Astrocyte (in vitro differentiated cells and primary cell): ENCODE results near the gene PRPSAP1. TPM values are rescaled to one million over a fixed set of nuclear protein-coding genes. Genes with fewer than 3 reads are reported as not detected.
A peak's percentile ranks its signal among the peaks of the same experiment; 100 is the strongest.

Experiments used
- DNase-seq: peaks from one replicate; pipeline ENCODE4 v3.0.0-alpha.2; 2010; ENCODE audit warnings: low read depth
- FAIRE-seq: peaks from 2 replicates; lab custom pipeline; 2011; peaks lifted over from hg19 to GRCh38; lab: Jason Lieb, UNC
- H2AFZ ChIP-seq: 2 replicates; pipeline ENCODE4 v1.6.0; 2012; ENCODE audit warnings: low read depth, low read length, inconsistent platforms
- H3K27ac ChIP-seq: 2 replicates; pipeline ENCODE4 v1.5.1; 2011; ENCODE audit warnings: low read depth, low read length, inconsistent platforms
- H3K27me3 ChIP-seq: 2 replicates; pipeline ENCODE4 v1.6.0; 2011; ENCODE audit warnings: low read length, inconsistent platforms; ENCODE audit not compliant: insufficient read depth
- H3K36me3 ChIP-seq: 2 replicates; pipeline ENCODE4 v1.5.1; 2011; ENCODE audit warnings: low read length, inconsistent platforms; ENCODE audit not compliant: insufficient read depth
- H3K4me1 ChIP-seq: 2 replicates; pipeline ENCODE4 v1.5.1; 2011; ENCODE audit warnings: low read length, inconsistent platforms; ENCODE audit not compliant: insufficient read depth
- H3K4me2 ChIP-seq: 2 replicates; pipeline ENCODE4 v1.6.0; 2012; ENCODE audit warnings: low read length, inconsistent platforms
- H3K4me3 ChIP-seq: 2 replicates; pipeline ENCODE4 v1.5.1; 2011; ENCODE audit warnings: low read depth, mild to moderate bottlenecking, low read length, inconsistent platforms; ENCODE audit not compliant: insufficient read depth
- H3K79me2 ChIP-seq: 2 replicates; pipeline ENCODE4 v1.6.0; 2012; ENCODE audit warnings: mild to moderate bottlenecking, low read length, inconsistent platforms; ENCODE audit not compliant: insufficient read depth
- H3K9ac ChIP-seq: 2 replicates; pipeline ENCODE4 v1.6.0; 2012; ENCODE audit warnings: mild to moderate bottlenecking, low read length, inconsistent platforms
- H3K9me3 ChIP-seq: 2 replicates; pipeline ENCODE4 v1.5.1; 2012; ENCODE audit warnings: low read depth, mild to moderate bottlenecking, low read length, inconsistent platforms; ENCODE audit not compliant: insufficient read depth
- H4K20me1 ChIP-seq: 2 replicates; pipeline ENCODE4 v1.6.0; 2012; ENCODE audit warnings: low read length, inconsistent platforms; ENCODE audit not compliant: insufficient read depth
- H3K27ac Mint-ChIP-seq: one replicate; pipeline ENCODE4 v1.8.0; 2021; ENCODE audit warnings: mild to moderate bottlenecking, mixed read lengths; ENCODE audit not compliant: unreplicated experiment
- H3K27me3 Mint-ChIP-seq: one replicate; pipeline ENCODE4 v1.8.0; 2021; ENCODE audit warnings: low read depth, mixed read lengths; ENCODE audit not compliant: unreplicated experiment
- H3K36me3 Mint-ChIP-seq: one replicate; pipeline ENCODE4 v1.8.0; 2021; ENCODE audit warnings: low read depth, mixed read lengths; ENCODE audit not compliant: unreplicated experiment
- H3K4me1 Mint-ChIP-seq: one replicate; pipeline ENCODE4 v1.8.0; 2021; ENCODE audit warnings: low read depth, mixed read lengths; ENCODE audit not compliant: unreplicated experiment
- H3K4me3 Mint-ChIP-seq: one replicate; pipeline ENCODE4 v1.8.0; 2021; ENCODE audit warnings: mild to moderate bottlenecking, moderate library complexity, mixed read lengths; ENCODE audit not compliant: unreplicated experiment
- H3K9me3 Mint-ChIP-seq: one replicate; pipeline ENCODE4 v1.8.0; 2021; ENCODE audit warnings: mild to moderate bottlenecking, mixed read lengths; ENCODE audit not compliant: unreplicated experiment
- CTCF ChIP-seq: IDR thresholded peaks from 2 replicates; pipeline ENCODE4 v1.5.1; 2011; ENCODE audit warnings: low read depth, mild to moderate bottlenecking, inconsistent platforms, low read length, moderate library complexity; ENCODE audit not compliant: insufficient read depth
- EZH2 ChIP-seq: IDR thresholded peaks from 2 replicates; pipeline ENCODE4 v1.6.1; 2012; ENCODE audit warnings: mild to moderate bottlenecking, low read length, inconsistent platforms; ENCODE audit not compliant: insufficient read depth
- total RNA-seq: library from RNA; stranded (reverse); gene quantifications from 2 replicates; pipeline ENCODE4 v1.2.1, GENCODE V29; 2021

PRPSAP1 gene
- total RNA-seq, 1 donor from 2014 or later: 36.2 TPM

- H3K27ac Mint-ChIP-seq: peak overlapping the region; percentile 49
- H3K4me3 Mint-ChIP-seq: no peak overlapping the region
- peak overlapping the region; percentile 0 for H3K4me2 ChIP-seq
- no peaks in the 10 kb centered on the region for H3K9me3 ChIP-seq
- H3K4me3 ChIP-seq: no peak overlapping the region
- peak; percentile 14 for DNase-seq
- no peaks in the 10 kb centered on the region for H3K9me3 Mint-ChIP-seq
- peaks cover 2% of the 10 kb centered on the region for H4K20me1 ChIP-seq
- TF ChIP-seq EZH2: no peak
- no peak for TF ChIP-seq CTCF
- peaks cover 22% of the 10 kb centered on the region for H3K79me2 ChIP-seq
- H3K4me1 ChIP-seq: peaks cover 28% of the 10 kb centered on the region
- peaks cover 27% of the 10 kb centered on the region for H3K4me1 Mint-ChIP-seq
- FAIRE-seq: no peak
- no peak overlapping the region for H3K9ac ChIP-seq
- H3K27me3 Mint-ChIP-seq: no peaks in the 10 kb centered on the region
- no peaks in the 10 kb centered on the region for H3K27me3 ChIP-seq
- no peaks in the 10 kb centered on the region for H3K36me3 ChIP-seq
- peak overlapping the region; percentile 61 for H2AFZ ChIP-seq
- H3K27ac ChIP-seq: no peak overlapping the region
- H3K36me3 Mint-ChIP-seq: no peaks in the 10 kb centered on the region
These were observed 90.9 kb downstream of the PRPSAP1 start for GRCh38 chr17:76262732-76263344.

- Mint-ChIP-seq H3K27ac (peak overlapping the region; percentile 53), H3K4me1 (peaks cover 22% of the 10 kb centered on the region), H3K4me3 (no peak overlapping the region), H3K27me3 (no peaks in the 10 kb centered on the region), H3K36me3 (no peaks in the 10 kb centered on the region), H3K9me3 (no peaks in the 10 kb centered on the region)
- H3K4me2 ChIP-seq: peak overlapping the region; percentile 64
- peak overlapping the region; percentile 34 for H3K27ac ChIP-seq
- H3K4me3 ChIP-seq: no peak overlapping the region
- DNase-seq (peak; percentile 43), FAIRE-seq (no peak)
- TF ChIP-seq CTCF: no peak
- TF ChIP-seq EZH2: no peak
- no peaks in the 10 kb centered on the region for H3K27me3 ChIP-seq
- peaks cover 25% of the 10 kb centered on the region for H3K4me1 ChIP-seq
- H3K9ac ChIP-seq: no peak overlapping the region
- H4K20me1 ChIP-seq: no peaks in the 10 kb centered on the region
- peaks cover 10% of the 10 kb centered on the region for H3K79me2 ChIP-seq
- no peaks in the 10 kb centered on the region for H3K9me3 ChIP-seq
- H3K36me3 ChIP-seq: no peaks in the 10 kb centered on the region
- peak overlapping the region; percentile 89 for H2AFZ ChIP-seq
These were observed 92.1 kb downstream of the PRPSAP1 start for GRCh38 chr17:76261421-76262215.

- H3K27ac Mint-ChIP-seq: no peak overlapping the region
- Histone ChIP-seq H3K9me3 (no peaks in the 10 kb centered on the region), H3K27ac (no peak overlapping the region), H3K4me1 (peaks cover 22% of the 10 kb centered on the region), H2AFZ (no peak overlapping the region), H3K9ac (no peak overlapping the region), H4K20me1 (no peaks in the 10 kb centered on the region), H3K36me3 (no peaks in the 10 kb centered on the region), H3K4me3 (no peak overlapping the region), H3K79me2 (peaks cover under 1% of the 10 kb centered on the region), H3K27me3 (no peaks in the 10 kb centered on the region), H3K4me2 (no peak overlapping the region)
- H3K36me3 Mint-ChIP-seq: no peaks in the 10 kb centered on the region
- no peaks in the 10 kb centered on the region for H3K27me3 Mint-ChIP-seq
- H3K4me1 Mint-ChIP-seq: peaks cover 21% of the 10 kb centered on the region
- H3K4me3 Mint-ChIP-seq: no peak overlapping the region
- FAIRE-seq (no peak), DNase-seq (no peak)
- TF ChIP-seq EZH2: no peak
- TF ChIP-seq CTCF: no peak
- H3K9me3 Mint-ChIP-seq: no peaks in the 10 kb centered on the region
These were observed 93.0 kb downstream of the PRPSAP1 start for GRCh38 chr17:76260669-76261068.
